Measurements from ENCODE around the gene CCNG1.
"Not testable (repeated sequence)": the region's sequence is repeated elsewhere in the genome, so short reads cannot be mapped to it uniquely, and the experiment has no call there.

CCNG1 gene

GRCh38 chr5:163437309-163438182 is at the start of gene CCNG1:
Gene CCNG1, plus strand, starts transcription at chr5:163437595. Its CDS starts 1,662 bp downstream, at chr5:163439257.
- peak; percentile 55 for DNase-seq

GRCh38 chr5:163395792-163396191 is 41.6 kb upstream of the CCNG1 start:
- DNase-seq = no peak

- not testable (repeated sequence) for DNase-seq
Measured at GRCh38 chr5:163396818-163397340, 40.5 kb upstream of the CCNG1 start.

DNA sequence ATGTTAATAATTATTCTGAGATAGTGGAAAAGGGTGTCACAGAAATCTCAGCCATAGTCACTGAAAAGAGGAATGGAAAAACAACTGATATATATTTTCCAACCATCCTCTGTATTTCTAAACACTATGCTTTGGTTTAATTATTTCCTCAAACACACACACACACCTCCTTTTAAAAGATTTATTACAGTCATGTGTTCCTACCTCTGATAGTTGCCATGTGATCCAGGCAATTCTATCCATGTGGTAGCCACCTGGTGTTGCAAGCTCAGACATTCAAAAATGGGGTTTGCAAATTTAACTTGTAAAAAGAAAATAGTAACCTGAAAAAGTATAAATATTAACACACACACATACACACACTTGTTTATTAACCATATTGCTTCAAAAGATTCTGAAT is 40.0 kb upstream of the CCNG1 start:
- DNase-seq = no peak

DNA sequence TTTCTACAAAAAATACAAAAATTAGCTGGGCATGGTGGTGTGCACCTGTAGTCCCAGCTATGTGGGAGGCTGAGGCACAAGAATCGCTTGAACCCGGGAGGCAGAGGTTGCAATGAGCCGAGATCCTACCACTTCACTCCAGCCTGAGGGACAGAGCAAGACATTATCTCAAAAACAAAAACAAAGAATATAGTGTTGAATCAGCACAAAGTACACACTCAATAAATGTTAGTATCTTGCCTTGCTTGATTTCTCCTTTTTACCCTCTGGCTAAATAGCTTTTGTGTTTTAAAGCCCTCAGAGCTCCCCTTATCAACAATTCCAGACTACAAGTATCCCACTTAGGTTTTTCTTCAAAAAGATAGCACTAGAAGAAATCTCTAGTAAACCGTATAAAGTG is 37.5 kb upstream of the CCNG1 start:
- DNase-seq = no peak

DNA sequence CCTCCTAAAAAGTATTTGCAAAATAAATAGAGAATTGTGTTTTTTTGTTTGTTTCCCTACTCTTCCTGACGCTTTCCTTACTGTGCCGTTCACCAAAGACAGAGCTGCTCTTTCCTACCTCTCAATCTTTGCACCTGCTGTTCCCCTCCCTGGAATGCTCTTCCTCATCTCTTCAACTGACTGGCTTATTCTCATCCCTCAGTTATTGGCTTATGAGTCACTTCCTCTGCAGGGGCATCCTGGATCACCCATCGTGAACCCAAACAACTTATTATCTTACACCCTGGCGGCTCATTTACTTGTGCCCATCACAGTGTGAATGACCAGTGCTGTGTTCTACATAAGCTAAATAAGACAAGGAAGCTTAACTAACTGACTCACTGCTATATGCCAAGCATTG is 36.1 kb upstream of the CCNG1 start:
- DNase-seq = no peak

- DNase-seq = no peak
Measured at GRCh38 chr5:163402007-163402406, 35.4 kb upstream of the CCNG1 start.

DNA sequence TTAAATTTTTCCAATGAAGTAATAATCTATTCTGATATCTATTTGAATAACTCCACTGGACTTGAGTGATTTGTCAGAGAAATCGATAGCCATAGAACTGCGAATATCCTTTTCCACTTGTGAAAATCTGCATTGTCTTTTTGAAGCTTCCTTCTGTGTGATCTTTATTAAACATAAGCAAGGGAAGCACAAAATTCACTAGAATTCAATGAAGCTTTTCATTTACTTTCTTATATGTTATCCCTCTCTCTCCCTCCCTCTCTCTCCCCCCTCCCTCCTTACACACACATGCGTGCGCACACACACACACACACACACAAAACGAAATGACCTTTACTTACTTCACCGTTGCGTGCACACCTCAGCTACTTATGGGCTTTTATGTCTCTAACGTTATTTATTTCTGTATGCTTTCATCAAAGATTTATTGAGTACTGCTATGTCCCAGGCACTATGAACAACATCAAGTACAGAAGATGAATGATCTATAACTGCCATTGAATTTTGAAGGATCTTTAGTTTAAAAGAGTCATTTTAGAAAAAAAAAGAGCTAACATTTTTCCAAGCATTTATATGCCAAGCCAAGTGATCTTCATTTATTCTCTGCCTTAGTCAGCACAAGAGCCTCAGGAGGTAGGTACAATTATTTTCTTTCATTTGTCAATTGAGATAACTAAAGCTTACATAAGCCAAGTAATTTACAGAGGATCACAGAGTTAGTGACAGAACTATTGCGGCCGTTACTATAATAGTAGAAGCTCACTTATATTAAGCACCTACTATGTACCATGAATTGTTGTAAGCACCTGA is 32.8 kb upstream of the CCNG1 start:
- no peak for DNase-seq

- DNase-seq = no peak
Measured at GRCh38 chr5:163407034-163407655, 30.2 kb upstream of the CCNG1 start.

DNA sequence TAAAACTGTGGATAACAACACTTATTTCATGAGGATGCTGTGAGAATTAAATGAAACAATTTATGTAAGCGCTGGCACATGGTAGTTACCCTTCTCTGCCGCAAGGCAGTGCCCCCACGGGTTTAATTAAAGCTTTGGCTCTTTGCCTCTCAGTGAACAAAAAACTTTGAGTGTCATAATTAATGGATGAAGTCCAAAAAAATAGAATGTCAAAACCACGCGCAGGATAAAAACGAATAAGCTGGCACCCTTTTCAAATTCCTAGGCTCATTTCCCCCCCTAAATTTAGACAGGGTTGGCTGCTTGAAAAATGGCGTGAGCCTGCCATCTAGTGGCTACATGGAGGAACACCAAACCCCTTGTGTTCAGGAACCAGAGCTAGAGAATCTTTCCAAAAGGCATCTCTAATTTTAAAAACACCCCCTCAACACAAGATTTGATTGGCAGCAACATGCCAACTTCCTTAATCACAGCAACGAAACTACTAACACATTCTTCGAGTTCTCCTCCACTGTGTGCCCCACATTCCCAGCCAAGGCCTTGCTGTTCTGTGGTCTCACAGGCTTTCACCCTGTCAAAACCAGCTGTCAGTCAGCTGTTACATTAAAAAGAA is 29.0 kb upstream of the CCNG1 start:
- DNase-seq = no peak

DNA sequence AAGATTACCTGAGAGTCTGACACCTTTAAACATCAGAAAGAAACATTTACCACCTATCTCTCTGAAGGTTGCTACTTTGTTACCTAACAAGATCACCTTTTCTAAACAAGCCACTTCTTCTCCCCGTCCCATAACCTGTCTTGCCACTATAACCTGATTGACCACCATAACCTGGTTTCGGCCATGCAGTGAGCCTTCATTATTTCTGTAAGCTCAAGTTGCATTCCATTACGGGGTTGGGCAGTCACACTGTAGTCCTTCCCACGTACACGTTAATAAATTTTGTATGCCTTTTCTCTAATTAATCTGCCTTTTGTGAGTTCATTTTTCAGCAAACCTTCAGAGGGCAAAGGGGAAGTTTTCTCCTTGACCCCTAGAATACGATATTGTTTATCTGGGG is 28.0 kb upstream of the CCNG1 start:
- no peak for DNase-seq

DNA sequence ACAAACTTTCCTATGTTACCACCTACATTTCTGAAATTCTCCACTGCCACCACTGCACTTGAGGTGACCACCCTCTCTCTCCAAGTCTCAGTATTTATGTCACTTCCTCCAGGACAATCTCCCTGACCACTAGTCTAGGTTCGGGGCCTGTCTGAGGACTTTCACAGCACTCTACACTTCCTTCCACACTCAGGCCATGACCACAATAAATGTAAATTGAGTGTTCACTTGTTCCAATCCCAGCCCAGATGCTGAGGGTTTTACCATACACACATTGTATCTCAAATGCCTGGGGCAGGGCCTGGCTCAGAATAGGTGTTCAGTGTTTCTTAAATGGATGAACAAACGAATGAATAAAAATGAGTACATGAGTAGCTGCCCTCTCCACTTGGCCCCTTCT is 26.9 kb upstream of the CCNG1 start:
- DNase-seq = no peak

GRCh38 chr5:163415673-163416072 is 21.7 kb upstream of the CCNG1 start:
- DNase-seq = not testable (repeated sequence)

DNA sequence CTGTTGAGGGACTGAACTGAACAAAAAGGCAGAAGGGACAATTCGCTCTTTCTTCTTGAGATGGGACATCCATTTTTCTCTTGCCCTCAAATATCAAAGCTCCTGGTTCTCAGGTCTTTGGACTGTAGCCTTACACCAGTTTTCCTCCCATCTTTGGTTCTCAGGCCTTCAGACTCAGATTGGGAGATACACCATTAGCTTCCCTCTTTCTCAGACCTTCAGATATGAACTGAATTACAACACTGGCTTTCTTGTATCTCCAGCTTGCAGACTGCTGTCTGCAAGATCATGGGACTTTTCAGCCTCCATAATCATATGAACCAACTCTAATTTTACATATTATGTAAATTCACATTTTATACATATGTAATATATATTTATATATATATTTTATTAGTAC is 12.6 kb upstream of the CCNG1 start:
- no peak for DNase-seq

- not testable (repeated sequence) for DNase-seq
Measured at GRCh38 chr5:163426128-163426527, 11.3 kb upstream of the CCNG1 start.

GRCh38 chr5:163432544-163432943 is 4.9 kb upstream of the CCNG1 start:
- DNase-seq = no peak

DNA sequence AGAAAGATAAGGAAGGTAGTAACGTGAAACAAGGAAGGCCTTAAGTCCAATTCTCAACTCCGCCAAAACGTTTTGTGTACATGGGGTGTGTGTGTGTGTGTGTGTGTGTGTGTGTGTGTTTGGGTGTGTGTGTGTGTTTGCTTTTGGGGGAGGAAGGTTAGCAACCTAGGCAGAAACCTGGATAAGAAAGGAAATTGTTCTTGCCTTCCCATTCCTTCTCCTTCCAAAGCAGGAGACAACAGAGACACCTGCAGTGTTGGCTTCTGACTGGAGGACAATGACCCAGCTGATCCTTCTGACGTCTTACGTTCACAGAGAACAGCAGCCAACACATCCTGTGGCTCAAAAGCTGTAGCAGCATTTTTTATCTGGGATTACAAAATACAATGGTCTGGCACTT is 4.1 kb upstream of the CCNG1 start:
- DNase-seq = no peak

GRCh38 chr5:163434401-163434866 is 3.0 kb upstream of the CCNG1 start:
- DNase-seq = no peak

- no peak for DNase-seq
Measured at GRCh38 chr5:163436515-163436914, 880 bp upstream of the CCNG1 start.

- no peak for DNase-seq
Measured at GRCh38 chr5:163437011-163437308, 435 bp upstream of the CCNG1 start.

- no peak for DNase-seq
Measured at GRCh38 chr5:163439092-163439425, 1.7 kb downstream of the CCNG1 start.

GRCh38 chr5:163440954-163441353 is 3.6 kb downstream of the CCNG1 start:
- no peak for DNase-seq

- DNase-seq = no peak
Measured at GRCh38 chr5:163444526-163444925, 7.1 kb downstream of the CCNG1 start.
